ENCODE data around the gene NEK7.
"Not testable (repeated sequence)": the region's sequence is repeated elsewhere in the genome, so short reads cannot be mapped to it uniquely, and the experiment has no call there.

NEK7 gene

GRCh38 chr1:198171667-198172540 lies 15.1 kb downstream of the NEK7 start:
- no peak for DNase-seq (ENCODE audit: low read depth in 2 of 2)

GRCh38 chr1:198173832-198174231 lies 17.0 kb downstream of the NEK7 start:
- DNase-seq (ENCODE audit: low read depth in 2 of 2) = no peak

- no peak for DNase-seq (ENCODE audit: low read depth in 2 of 2)
Measured at GRCh38 chr1:198174297-198174696, 17.5 kb downstream of the NEK7 start.

- no peak for DNase-seq (ENCODE audit: low read depth in 2 of 2)
Measured at GRCh38 chr1:198175423-198176170, 18.8 kb downstream of the NEK7 start.

- DNase-seq (ENCODE audit: low read depth in 2 of 2) = no peak
Measured at GRCh38 chr1:198176179-198176578, 19.4 kb downstream of the NEK7 start.

GRCh38 chr1:198177546-198177945 lies 20.7 kb downstream of the NEK7 start:
- no peak for DNase-seq (ENCODE audit: low read depth in 2 of 2)

GRCh38 chr1:198178615-198179014 lies 21.8 kb downstream of the NEK7 start:
- DNase-seq (ENCODE audit: low read depth in 2 of 2) = no peak

GRCh38 chr1:198179556-198179981 lies 22.8 kb downstream of the NEK7 start:
- DNase-seq (ENCODE audit: low read depth in 2 of 2) = no peak

- no peak for DNase-seq (ENCODE audit: low read depth in 2 of 2)
Measured at GRCh38 chr1:198183605-198184004, 26.8 kb downstream of the NEK7 start.

GRCh38 chr1:198184516-198184915 lies 27.7 kb downstream of the NEK7 start:
- no peak for DNase-seq (ENCODE audit: low read depth in 2 of 2)

- DNase-seq (ENCODE audit: low read depth in 2 of 2) = no peak
Measured at GRCh38 chr1:198185146-198185545, 28.3 kb downstream of the NEK7 start.

GRCh38 chr1:198185759-198186158 lies 29.0 kb downstream of the NEK7 start:
- no peak for DNase-seq (ENCODE audit: low read depth in 2 of 2)

GRCh38 chr1:198186916-198187580 lies 30.2 kb downstream of the NEK7 start:
- DNase-seq (ENCODE audit: low read depth in 2 of 2) = no peak

- no peak for DNase-seq (ENCODE audit: low read depth in 2 of 2)
Measured at GRCh38 chr1:198187973-198188588, 31.3 kb downstream of the NEK7 start.

GRCh38 chr1:198191117-198191516 lies 34.3 kb downstream of the NEK7 start:
- DNase-seq (ENCODE audit: low read depth in 2 of 2) = no peak

- not testable (repeated sequence) for DNase-seq (ENCODE audit: low read depth in 2 of 2)
Measured at GRCh38 chr1:198193871-198194270, 37.1 kb downstream of the NEK7 start.

- DNase-seq (ENCODE audit: low read depth in 2 of 2) = no peak
Measured at GRCh38 chr1:198196630-198197029, 39.8 kb downstream of the NEK7 start.

- no peak for DNase-seq (ENCODE audit: low read depth in 2 of 2)
Measured at GRCh38 chr1:198197285-198197684, 40.5 kb downstream of the NEK7 start.

- DNase-seq (ENCODE audit: low read depth in 2 of 2) = no peak
Measured at GRCh38 chr1:198199105-198199504, 42.3 kb downstream of the NEK7 start.

- DNase-seq (ENCODE audit: low read depth in 2 of 2) = no peak
Measured at GRCh38 chr1:198201956-198202784, 45.4 kb downstream of the NEK7 start.

GRCh38 chr1:198203434-198203833 lies 46.6 kb downstream of the NEK7 start:
- DNase-seq (ENCODE audit: low read depth in 2 of 2) = no peak

All from fibroblast of skin of left biceps (primary cell).